Activated CD8-positive, alpha-beta T cell treated with anti-CD3 and anti-CD28 coated beads for 36 hours (primary cell): ENCODE results near the gene RETREG3. TPM values are rescaled to one million over a fixed set of nuclear protein-coding genes. Genes with fewer than 3 reads are reported as not detected.

ENCODE experiments used
- ATAC-seq: fragments of 200-7000 bp; cut with Tn5 transposase; one replicate; pipeline ENCODE4 v1.10.0; 2021; ENCODE audit warnings: mild to moderate bottlenecking, moderate library complexity
- CTCF ChIA-PET: fragments of 350-600 bp; sonication (Branson Sonifier 250); formaldehyde crosslinking; loops from one replicate; lab custom pipeline; 2021; ENCODE audit warnings: antibody characterized with exemption; lab: Charles Lee
- POLR2A ChIA-PET: fragments of 350-600 bp; sonication (Branson Sonifier 250); formaldehyde crosslinking; loops from one replicate; lab custom pipeline; 2021; ENCODE audit warnings: antibody characterized with exemption; lab: Charles Lee
- DNase-seq: peaks from one replicate; pipeline ENCODE4 v3.0.0-alpha.2; 2020
- H3K27ac Mint-ChIP-seq: one replicate; pipeline ENCODE4 v1.8.0; 2021; ENCODE audit warnings: mild to moderate bottlenecking, mixed read lengths
- H3K27me3 Mint-ChIP-seq: one replicate; pipeline ENCODE4 v1.8.0; 2021; ENCODE audit warnings: mixed read lengths
- H3K36me3 Mint-ChIP-seq: one replicate; pipeline ENCODE4 v1.8.0; 2021; ENCODE audit warnings: low read depth, mixed read lengths
- H3K4me1 Mint-ChIP-seq: one replicate; pipeline ENCODE4 v1.8.0; 2021; ENCODE audit warnings: low read depth, mixed read lengths
- H3K4me3 Mint-ChIP-seq: one replicate; pipeline ENCODE4 v1.8.0; 2021; ENCODE audit warnings: mild to moderate bottlenecking, moderate library complexity, mixed read lengths
- H3K9me3 Mint-ChIP-seq: one replicate; pipeline ENCODE4 v1.8.0; 2021; ENCODE audit warnings: mixed read lengths
- CTCF ChIP-seq: fragments of 200-600 bp; IDR thresholded peaks from one replicate; pipeline ENCODE4 v1.8.0; 2022; ENCODE audit warnings: antibody characterized with exemption, mild to moderate bottlenecking
- intact Hi-C: fragments of 100-400 bp; cut with micrococcal nuclease; formaldehyde crosslinking; loops from one replicate; pipeline ENCODE4 v1.10.0; 2022
- total RNA-seq, 2 experiments: library from RNA; stranded (reverse); gene quantifications; one replicate each; pipeline ENCODE4 v1.2.3, GENCODE V29; 2021

Gene RETREG3
- total RNA-seq, 2 experiments from 2014 or later = 25.0 to 28.2 TPM

GRCh38 chr17:42537826-42538451 lies 71.2 kb downstream of the RETREG3 start:
- Mint-ChIP-seq H3K4me3 (peak overlapping the region; percentile 42), H3K4me1 (peaks cover 33% of the 10 kb centered on the region), H3K27ac (no peak overlapping the region), H3K9me3 (no peaks in the 10 kb centered on the region), H3K27me3 (no peaks in the 10 kb centered on the region), H3K36me3 (peaks cover 22% of the 10 kb centered on the region)
- no peak for TF ChIP-seq CTCF
- CTCF ChIA-PET = interaction anchor here (0.5 to 2.2 kb wide), 3 partner anchors 11 to 51 kb away, joined by 3 to 11 read pairs (median 6); no protein-coding TSS in a partner anchor
- intact Hi-C loops = no loop called here
- DNase-seq (no peak), ATAC-seq (no peak)
- POLR2A ChIA-PET = interaction anchor here (0.6 kb wide), 1 partner anchor 548 kb away, joined by 4 read pairs; no protein-coding TSS in a partner anchor

GRCh38 chr17:42537156-42537805 lies 71.9 kb downstream of the RETREG3 start:
- ChIA-PET POLR2A (interaction anchor here (0.6 to 1.5 kb wide), 2 partner anchors 8 to 548 kb away, joined by 4 to 6 read pairs; no protein-coding TSS in a partner anchor), CTCF (interaction anchor here (0.8 to 2.2 kb wide), 6 partner anchors 8 to 41 kb away, joined by 3 to 12 read pairs (median 8); partner anchors contain the start of gene PSMC3IP)
- intact Hi-C loops = no loop called here
- peaks cover 33% of the 10 kb centered on the region for H3K4me1 Mint-ChIP-seq
- peak overlapping the region; percentile 73 for H3K27ac Mint-ChIP-seq
- H3K9me3 Mint-ChIP-seq = no peaks in the 10 kb centered on the region
- TF ChIP-seq CTCF = no peak
- DNase-seq (no peak), ATAC-seq (no peak)
- no peaks in the 10 kb centered on the region for H3K27me3 Mint-ChIP-seq
- H3K36me3 Mint-ChIP-seq = peaks cover 22% of the 10 kb centered on the region
- peak overlapping the region; percentile 84 for H3K4me3 Mint-ChIP-seq

GRCh38 chr17:42536372-42537155 lies 72.6 kb downstream of the RETREG3 start:
- peak overlapping the region; percentile 84 for H3K4me3 Mint-ChIP-seq
- intact Hi-C loops = no loop called here
- H3K4me1 Mint-ChIP-seq = peaks cover 35% of the 10 kb centered on the region

GRCh38 chr17:42536048-42536371 lies 73.2 kb downstream of the RETREG3 start, which contains the start of gene NAGLU:
Gene NAGLU (plus strand): TSS chr17:42536241. CDS start chr17:42536273, 32 bp downstream.
- TF ChIP-seq CTCF = no peak
- Mint-ChIP-seq H3K4me1 (peaks cover 35% of the 10 kb centered on the region), H3K9me3 (no peaks in the 10 kb centered on the region), H3K4me3 (peak within 1 kb of the TSS; percentile 84), H3K27ac (peak within 1 kb of the TSS; percentile 77), H3K27me3 (no peaks in the 10 kb centered on the region), H3K36me3 (peaks cover 16% of the 10 kb centered on the region)
- peak; percentile 91 for DNase-seq
- peak; percentile 87 for ATAC-seq
- ChIA-PET CTCF (interaction anchor here (0.6 to 2.2 kb wide), 8 partner anchors 9 to 351 kb away, joined by 3 to 12 read pairs (median 8); partner anchors contain the start of gene PSMC3IP), POLR2A (interaction anchor here (0.6 to 1.5 kb wide), 6 partner anchors 10 to 329 kb away, joined by 3 to 6 read pairs (median 4); partner anchors contain the start of genes CAVIN1 and PSMC3IP)
- intact Hi-C loops = no loop called here

More at GRCh38 chr17:42536372-42537155, 72.6 kb downstream of the RETREG3 start:
- no peak for TF ChIP-seq CTCF
- H3K27ac Mint-ChIP-seq = peak overlapping the region; percentile 73
- H3K9me3 Mint-ChIP-seq = no peaks in the 10 kb centered on the region
- DNase-seq (peak; percentile 82), ATAC-seq (peak; percentile 71)
- peaks cover 22% of the 10 kb centered on the region for H3K36me3 Mint-ChIP-seq
- CTCF ChIA-PET = interaction anchor here (0.8 to 2.2 kb wide), 9 partner anchors 9 to 352 kb away, joined by 3 to 12 read pairs (median 6); partner anchors contain the start of gene PSMC3IP
- H3K27me3 Mint-ChIP-seq = no peaks in the 10 kb centered on the region
- POLR2A ChIA-PET = interaction anchor here (0.6 to 1.5 kb wide), 7 partner anchors 9 to 328 kb away, joined by 3 to 6 read pairs (median 3); partner anchors contain the start of genes CAVIN1 and PSMC3IP
